GM12892 (cell line): Measurements from ENCODE around the gene SYNGAP1.

Experiments
- POLR2A ChIP-seq: IDR thresholded peaks from 2 replicates; pipeline ENCODE4 v1.6.1; 2011; ENCODE audit warnings: low read depth, low read length, control low read depth
- POLR2AphosphoS5 ChIP-seq: IDR thresholded peaks from 2 replicates; pipeline ENCODE4 v1.6.1; 2011; ENCODE audit warnings: low read depth, low read length, control low read depth
- TAF1 ChIP-seq: IDR thresholded peaks from 2 replicates; pipeline ENCODE4 v1.6.1; 2011; ENCODE audit warnings: low read depth, mild to moderate bottlenecking, control low read depth, low read length, borderline replicate concordance

GRCh38 chr6:33438978-33439594 is 19.2 kb downstream of the SYNGAP1 start:
- TF ChIP-seq POLR2A (no peak), TAF1 (no peak), POLR2AphosphoS5 (no peak)
